Aorta (tissue), 5 donors: ENCODE data around the gene RAB5IF. TPM values are rescaled to one million over a fixed set of nuclear protein-coding genes. Genes with fewer than 3 reads are reported as not detected.
A peak's percentile ranks its signal among the peaks of the same experiment; 100 is the strongest.
"Not testable (repeated sequence)": the region's sequence is repeated elsewhere in the genome, so short reads cannot be mapped to it uniquely, and the experiment has no call there.

Experiments
- ATAC-seq: fragments of 200-7000 bp; cut with Tn5 transposase; one replicate; pipeline ENCODE4 v1.9.1; 2022; ENCODE audit warnings: moderate library complexity; ENCODE audit not compliant: low FRiP score
- DNase-seq, 2 donors: peaks; one replicate each; pipeline ENCODE4 v3.0.0-alpha.2; 2020
- H3K27ac ChIP-seq, 2 donors: one replicate each; pipeline ENCODE4 v1.5.1; 2013; ENCODE audit warnings: low read length in 2 of 2, mild to moderate bottlenecking in 2 of 2, moderate library complexity in 2 of 2, control low read depth in 1 of 2, inconsistent platforms in 1 of 2, low read depth in 1 of 2
- H3K27me3 ChIP-seq, 2 donors: one replicate each; pipeline ENCODE4 v1.6.1; 2013; ENCODE audit warnings: control low read depth in 1 of 2, low read length in 1 of 2, mild to moderate bottlenecking in 1 of 2, moderate library complexity in 1 of 2; ENCODE audit not compliant: insufficient read depth in 2 of 2, control insufficient read depth in 1 of 2
- H3K36me3 ChIP-seq, 2 donors: one replicate each; pipeline ENCODE4 v1.6.1; 2013; ENCODE audit warnings: control low read depth in 1 of 2, low read length in 1 of 2, mild to moderate bottlenecking in 1 of 2; ENCODE audit not compliant: insufficient read depth in 2 of 2, control insufficient read depth in 1 of 2
- H3K4me1 ChIP-seq, 2 donors: one replicate each; pipeline ENCODE4 v1.6.1; 2013; ENCODE audit warnings: low read length in 2 of 2, control low read depth in 1 of 2, mild to moderate bottlenecking in 1 of 2, moderate library complexity in 1 of 2; ENCODE audit not compliant: insufficient read depth in 2 of 2, control insufficient read depth in 1 of 2
- H3K4me3 ChIP-seq, 2 donors: one replicate each; pipeline ENCODE4 v1.5.1; 2013; ENCODE audit warnings: low read length in 2 of 2, control low read depth in 1 of 2, mild to moderate bottlenecking in 1 of 2
- H3K9me3 ChIP-seq: one replicate; pipeline ENCODE4 v1.6.1; 2013; ENCODE audit warnings: mild to moderate bottlenecking, low read length; ENCODE audit not compliant: control insufficient read depth
- WGBS, 2 donors: extraction: QIAGEN DNeasy Blood & Tissue Kit; methylation state at CpG; one replicate each; pipeline ENCODE4 v1.1.7; 2013; 5-methylcytosine and 5-hydroxymethylcytosine counted together
- intact Hi-C, 2 donors: fragments of 100-400 bp; cut with DNase I; formaldehyde crosslinking; loops; one replicate each; pipeline versions ENCODE4 v1.14.2 to v1.15.0; 2022
- polyA plus RNA-seq, 2 donors: library from polyadenylated mRNA; stranded (reverse); fragments of 200-250 nt; gene quantifications; one replicate each; pipeline ENCODE4 v1.2.3, GENCODE V29; 2013
- total RNA-seq, 2 donors: library from RNA; stranded (reverse); fragmentation: NEBNext Ultra II Directional; extraction: Animal tissue kit (Norgen Biotek cat#: 25700); gene quantifications; one replicate each; pipeline ENCODE4 v1.2.1, GENCODE V29; 2021
- donor health status: healthy with polysubstance abuse.
- donor health status: Bipolar disorder and iron deficiency.
- donor health status: DM: no; HTN: no; CAD: no.
- donor health status: DM: no; HTN: no; CAD: no.
- donor health status: DM: yes; HTN: yes; CAD: no.

RAB5IF gene
- total and polyA plus RNA-seq, 4 donors: 39.8 to 71.0 (median 50.1) TPM

DNA sequence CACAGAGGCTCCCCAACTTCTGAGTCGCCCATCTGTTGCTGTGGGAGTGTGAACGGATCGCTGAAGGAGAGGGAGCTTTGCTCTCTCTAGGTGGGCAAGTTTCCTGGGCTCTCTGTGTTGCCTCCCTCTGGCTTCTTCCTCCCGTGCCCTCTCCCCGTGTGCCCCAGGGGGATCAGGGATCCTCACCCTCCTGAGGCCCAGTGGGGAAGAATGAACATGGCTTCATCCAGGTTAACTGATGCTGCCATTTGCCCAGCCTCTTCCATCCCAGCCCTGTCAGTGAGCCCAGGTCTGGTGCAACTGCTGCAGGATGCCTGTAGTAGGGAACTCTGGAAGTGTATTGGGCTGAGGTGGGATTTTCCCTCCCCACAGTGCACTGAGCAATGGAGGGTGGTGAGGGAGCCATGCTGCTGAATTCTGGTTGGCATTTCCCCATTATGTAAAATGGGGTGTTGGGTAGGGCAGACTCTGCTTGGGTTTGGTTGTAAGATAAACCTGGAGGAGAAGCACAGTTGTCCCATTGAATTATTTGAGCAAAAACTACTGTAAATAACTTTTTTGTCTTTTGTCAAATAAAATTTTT is 12.1 kb upstream of the RAB5IF start:
- intact Hi-C loops: loop anchor here (5.0 kb wide), 1 partner anchor 36 kb away; no protein-coding TSS in a partner anchor
- Histone ChIP-seq H3K27me3 (no peaks in the 10 kb centered on the region), H3K36me3 (no peaks in the 10 kb centered on the region), H3K9me3 (no peaks in the 10 kb centered on the region), H3K27ac (no peak overlapping the region), H3K4me3 (no peak overlapping the region), H3K4me1 (no peaks in the 10 kb centered on the region)
- DNase-seq (no peak), ATAC-seq (no peak)
- 80 to 85% methylated on average over 5 of the region's 5 CpGs for WGBS, 2 donors

DNA sequence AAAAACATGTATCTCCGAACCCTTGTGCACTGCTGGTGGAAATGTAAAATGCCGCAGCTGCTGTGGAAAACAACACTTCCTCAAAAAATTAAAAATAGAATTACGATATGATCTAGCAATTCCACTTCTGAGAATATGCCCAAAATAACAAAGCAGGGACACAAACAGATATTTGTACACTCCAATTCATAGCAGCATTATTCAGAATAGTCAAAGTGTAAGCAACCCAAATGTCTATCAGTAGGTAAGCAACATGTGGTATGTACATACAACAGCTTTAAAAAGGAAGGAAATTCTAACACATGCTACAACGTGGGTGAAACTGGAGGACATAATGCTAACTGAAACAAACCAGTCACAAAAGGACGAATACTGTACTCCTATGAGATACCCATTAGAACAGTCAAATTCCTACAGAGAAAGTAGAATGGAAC is 5.7 kb upstream of the RAB5IF start:
- H3K36me3 ChIP-seq: no peaks in the 10 kb centered on the region
- 15 to 19% methylated on average over 5 of the region's 5 CpGs for WGBS, 2 donors
- no peak overlapping the region for H3K4me3 ChIP-seq
- intact Hi-C loops: loop anchor here in 1 of 2 donors (10.0 kb wide), 1 partner anchor 395 kb away; no protein-coding TSS in a partner anchor
- no peaks in the 10 kb centered on the region for H3K27me3 ChIP-seq
- DNase-seq: no peak
- H3K9me3 ChIP-seq: no peaks in the 10 kb centered on the region
- no peaks in the 10 kb centered on the region for H3K4me1 ChIP-seq
- no peak for ATAC-seq
- no peak overlapping the region for H3K27ac ChIP-seq

DNA sequence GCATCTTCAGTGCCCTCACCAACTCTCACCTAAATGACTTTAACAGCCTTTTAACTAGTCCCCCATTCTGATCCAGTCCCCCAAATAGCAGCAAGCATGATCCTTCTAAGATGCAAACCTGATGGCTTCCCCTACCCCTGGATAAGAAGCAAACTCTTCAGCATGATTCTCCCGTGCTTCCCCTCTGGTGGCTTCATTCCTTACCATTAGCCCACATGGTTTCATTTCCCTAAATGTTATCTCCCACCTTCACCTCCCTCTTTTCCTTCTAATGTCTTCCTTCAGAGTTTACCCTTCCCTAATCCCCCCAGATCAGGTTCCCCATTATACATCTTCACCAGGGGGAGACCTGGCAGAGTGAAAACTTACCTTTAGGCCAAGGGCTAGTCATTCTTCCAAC is 4.0 kb upstream of the RAB5IF start:
- H3K27ac ChIP-seq: no peak overlapping the region
- no peak for ATAC-seq
- H3K4me1 ChIP-seq: peaks cover 0 to 2% of the 10 kb centered on the region in 2 donors
- no peaks in the 10 kb centered on the region for H3K9me3 ChIP-seq
- H3K4me3 ChIP-seq: no peak overlapping the region
- H3K36me3 ChIP-seq: no peaks in the 10 kb centered on the region
- DNase-seq: no peak
- no peaks in the 10 kb centered on the region for H3K27me3 ChIP-seq
- intact Hi-C loops: loop anchor here in 1 of 2 donors (10.0 kb wide), 1 partner anchor 397 kb away; no protein-coding TSS in a partner anchor
- 52 to 64% methylated on average over 1 of the region's 1 CpG for WGBS, 2 donors

DNA sequence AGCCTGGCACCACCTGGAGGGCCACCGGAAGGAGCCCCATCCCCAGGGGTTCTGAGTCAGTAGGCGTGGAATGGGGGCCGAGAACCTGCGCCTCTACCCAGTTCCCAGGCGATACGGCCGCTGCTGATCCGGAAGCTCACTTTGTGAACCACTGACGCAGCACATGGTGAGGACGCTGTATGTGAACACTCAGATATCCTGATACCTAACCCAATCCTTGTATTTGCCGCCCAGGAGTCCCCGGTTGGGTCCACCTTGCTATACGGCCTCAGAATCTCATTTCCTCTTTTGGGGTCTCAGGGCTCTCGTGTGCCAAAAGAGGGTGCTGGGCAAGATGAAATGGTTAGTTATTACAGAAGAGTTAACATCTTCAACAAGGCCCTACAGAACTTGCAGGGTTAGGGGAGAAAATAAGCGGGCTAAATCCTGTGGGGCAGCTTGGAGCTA is 604 bp upstream of the RAB5IF start:
- Histone ChIP-seq H3K4me1 (peaks cover 0 to 6% of the 10 kb centered on the region in 2 donors), H3K27ac (peak overlapping the region in 1 of 2 donors; percentile 66), H3K9me3 (no peaks in the 10 kb centered on the region), H3K36me3 (peaks cover 0 to 1% of the 10 kb centered on the region in 2 donors), H3K4me3 (no peak overlapping the region), H3K27me3 (no peaks in the 10 kb centered on the region)
- intact Hi-C loops: loop anchor here (2.0 to 10.0 kb wide), 4 partner anchors 33 to 400 kb away; partner anchors contain the start of gene TGIF2 (in 1 of the 2)
- WGBS, 2 donors: 54 to 55% methylated on average over 15 of the region's 15 CpGs
- ATAC-seq (peak; percentile 17), DNase-seq (peak in 1 of 2 donors; percentile 59)

DNA sequence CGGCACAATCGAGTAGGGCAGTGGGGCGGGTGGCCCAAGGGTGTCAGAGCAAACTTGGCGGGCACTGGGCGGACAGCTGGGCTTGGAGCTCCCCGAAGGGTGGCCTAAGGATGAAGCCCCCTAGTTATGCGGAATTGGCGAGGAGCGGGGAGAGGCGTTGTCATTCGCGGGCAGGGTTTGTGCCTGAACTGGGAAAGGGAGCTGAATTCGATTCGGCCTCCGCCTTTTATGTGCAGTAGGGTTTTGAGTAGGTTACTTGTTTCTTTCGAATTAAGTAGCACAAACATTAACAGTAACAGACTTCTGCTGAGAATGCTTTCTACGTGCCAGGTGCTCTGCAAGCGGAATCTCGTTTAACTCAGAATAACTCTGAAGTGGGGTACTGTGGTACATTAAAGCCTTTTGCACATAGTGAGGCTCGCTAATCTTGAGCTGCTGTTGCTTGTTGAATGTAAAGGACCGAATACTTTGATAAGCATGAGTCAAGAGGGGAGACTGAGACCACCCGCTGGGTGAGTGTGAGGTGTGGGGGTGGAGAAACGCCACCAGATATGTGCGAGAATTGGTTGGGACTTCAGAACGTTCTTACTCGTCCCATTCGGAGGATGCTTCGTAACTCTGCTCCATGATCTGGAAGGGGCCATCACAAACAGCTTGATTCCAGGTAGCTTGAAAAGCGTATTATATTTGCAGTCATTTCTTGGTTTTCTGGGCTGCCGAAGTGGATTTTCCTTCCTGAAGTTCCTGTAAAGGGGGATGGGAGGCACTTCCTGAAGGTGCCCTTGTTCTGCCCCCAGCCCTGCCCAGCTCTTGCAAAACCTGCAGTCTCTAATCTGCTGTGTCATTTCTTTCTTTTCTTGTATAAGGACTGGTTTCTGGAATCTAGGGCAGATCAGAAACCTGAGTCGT is 833 bp downstream of the RAB5IF start:
- no peak for DNase-seq
- Histone ChIP-seq H3K4me1 (peaks cover 0 to 6% of the 10 kb centered on the region in 2 donors), H3K27ac (no peak overlapping the region), H3K4me3 (peak overlapping the region; percentile 57 to 95), H3K27me3 (no peaks in the 10 kb centered on the region), H3K9me3 (no peaks in the 10 kb centered on the region), H3K36me3 (peaks cover 0 to 1% of the 10 kb centered on the region in 2 donors)
- no peak for ATAC-seq
- WGBS, 2 donors: 3% methylated on average over 31 of the region's 31 CpGs
- intact Hi-C loops: loop anchor here (5.0 to 10.0 kb wide), 3 partner anchors 34 to 402 kb away; partner anchors contain the start of gene TGIF2 (in 1 of the 2)

DNA sequence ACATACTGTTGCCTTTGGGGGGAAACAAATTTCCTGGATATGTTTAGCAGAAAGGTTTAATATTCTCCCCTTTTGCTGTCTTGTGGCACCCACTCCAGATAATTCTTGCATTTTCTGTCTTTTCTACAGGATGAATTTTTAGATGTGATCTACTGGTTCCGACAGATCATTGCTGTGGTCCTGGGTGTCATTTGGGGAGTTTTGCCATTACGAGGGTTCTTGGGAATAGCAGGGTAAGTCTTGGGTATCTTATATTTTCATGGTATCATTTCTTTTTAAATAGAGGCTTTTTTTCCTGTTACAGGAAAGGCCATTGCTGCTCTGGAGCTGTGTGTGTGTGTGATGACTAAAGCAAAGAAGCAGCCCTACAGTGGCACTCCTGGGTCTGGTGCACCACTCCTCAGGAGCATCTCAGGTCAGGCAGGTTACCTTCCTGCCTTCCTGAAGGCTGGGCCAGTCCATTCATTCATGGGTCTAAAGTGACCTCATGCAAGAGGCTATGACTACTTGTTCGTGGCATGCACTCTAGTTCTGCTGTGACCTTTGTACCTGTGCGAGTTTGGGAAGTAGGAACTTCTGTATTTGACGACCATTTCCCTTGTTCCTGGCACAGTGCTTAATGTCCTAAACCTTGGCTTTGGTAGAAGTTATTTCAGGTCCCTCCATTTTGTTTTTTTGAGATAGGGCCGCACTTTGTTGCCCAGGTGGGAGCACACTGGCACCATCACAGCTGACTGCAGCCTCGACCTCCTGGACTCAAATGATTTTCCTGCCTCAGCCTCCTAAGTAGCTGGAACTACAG is 2.2 kb downstream of the RAB5IF start:
- Histone ChIP-seq H3K27ac (no peak overlapping the region), H3K4me1 (peaks cover 0 to 6% of the 10 kb centered on the region in 2 donors), H3K36me3 (peaks cover 0 to 3% of the 10 kb centered on the region in 2 donors), H3K9me3 (no peaks in the 10 kb centered on the region), H3K27me3 (no peaks in the 10 kb centered on the region), H3K4me3 (no peak overlapping the region)
- intact Hi-C loops: loop anchor here (5.0 to 10.0 kb wide), 3 partner anchors 35 to 403 kb away; partner anchors contain the start of gene TGIF2 (in 1 of the 2)
- ATAC-seq (no peak), DNase-seq (no peak)
- WGBS, 2 donors: 81 to 82% methylated on average over 7 of the region's 7 CpGs

DNA sequence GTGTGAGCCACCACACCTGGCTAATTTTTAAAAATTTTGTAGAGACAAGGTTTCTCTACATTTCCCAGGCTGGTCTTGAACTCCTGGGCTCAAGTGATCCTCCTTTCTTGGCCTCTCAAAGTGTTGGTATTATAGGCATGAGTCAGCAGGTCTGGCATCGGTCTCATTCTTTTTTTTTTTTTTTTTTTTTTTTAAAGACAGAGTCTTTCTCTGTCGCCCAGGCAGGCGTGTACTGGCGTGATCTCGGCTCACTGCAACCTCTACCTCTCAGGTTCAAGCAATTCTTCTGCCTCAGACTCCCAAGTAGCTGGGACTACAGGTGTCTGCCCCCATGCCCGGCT is 2.8 kb downstream of the RAB5IF start:
- 76 to 83% methylated on average over 6 of the region's 6 CpGs for WGBS, 2 donors
- H3K27ac ChIP-seq, DNase-seq, ATAC-seq, H3K9me3 ChIP-seq, H3K4me1 ChIP-seq, H3K4me3 ChIP-seq, H3K27me3 ChIP-seq, H3K36me3 ChIP-seq: not testable (repeated sequence)
- intact Hi-C loops: loop anchor here (5.0 to 10.0 kb wide), 3 partner anchors 36 to 404 kb away; partner anchors contain the start of gene TGIF2 (in 1 of the 2)

DNA sequence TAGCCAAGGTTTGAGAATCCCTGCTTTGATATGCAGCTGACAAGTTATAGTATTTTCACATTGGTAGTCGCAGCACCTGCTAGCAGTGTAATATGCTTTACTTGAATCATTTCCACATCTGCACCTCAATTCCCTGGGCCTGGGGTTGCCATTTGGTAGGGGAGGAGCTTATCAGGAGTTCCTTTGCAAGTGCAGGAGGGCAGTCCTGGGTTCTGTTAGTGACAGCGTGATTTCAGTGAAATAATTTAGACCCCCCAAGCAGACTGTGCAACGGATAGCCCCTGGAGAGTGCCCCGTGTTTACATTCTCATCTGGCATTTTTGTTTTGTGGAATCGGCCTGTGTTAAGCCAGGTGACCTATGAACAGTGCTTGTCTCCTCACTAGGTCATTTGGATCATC is 6.0 kb downstream of the RAB5IF start:
- ATAC-seq (no peak), DNase-seq (no peak)
- intact Hi-C loops: no loop called here
- 76 to 84% methylated on average over 5 of the region's 5 CpGs for WGBS, 2 donors
- H3K4me3 ChIP-seq: no peak overlapping the region
- H3K27ac ChIP-seq: no peak overlapping the region
- H3K27me3 ChIP-seq: no peaks in the 10 kb centered on the region
- H3K4me1 ChIP-seq: peaks cover 0 to 3% of the 10 kb centered on the region in 2 donors
- peaks cover 0 to 7% of the 10 kb centered on the region in 2 donors for H3K36me3 ChIP-seq
- H3K9me3 ChIP-seq: no peaks in the 10 kb centered on the region
